ENCODE results near the gene ABCC5. TPM values are rescaled to one million over a fixed set of nuclear protein-coding genes. Genes with fewer than 3 reads are reported as not detected.

ABCC5 gene
- total RNA-seq, 1 donor from 2014 or later, result 39.0 TPM

- Mint-ChIP-seq H3K27me3 (ENCODE audit: unreplicated experiment) (no peaks in the 10 kb centered on the region), H3K4me3 (ENCODE audit: unreplicated experiment) (no peak overlapping the region), H3K27ac (ENCODE audit: unreplicated experiment) (no peak overlapping the region), H3K9me3 (ENCODE audit: unreplicated experiment) (no peaks in the 10 kb centered on the region), H3K36me3 (ENCODE audit: unreplicated experiment) (peaks cover 39% of the 10 kb centered on the region), H3K4me1 (ENCODE audit: unreplicated experiment) (no peaks in the 10 kb centered on the region)
- no peak for DNase-seq (ENCODE audit: extremely low spot score, unreplicated experiment)
- TF ChIP-seq CTCF (IDR thresholded peaks at IDR 0.05), result no peak
These were observed 90.6 kb downstream of the ABCC5 start for GRCh38 chr3:183927059-183927458.

- no peak for DNase-seq (ENCODE audit: extremely low spot score, unreplicated experiment)
- no peak overlapping the region for H3K27ac Mint-ChIP-seq (ENCODE audit: unreplicated experiment)
These were observed 92.7 kb downstream of the ABCC5 start for GRCh38 chr3:183924956-183925355.

GRCh38 chr3:183924543-183924942 lies 93.1 kb downstream of the ABCC5 start:
- Mint-ChIP-seq H3K9me3 (ENCODE audit: unreplicated experiment) (no peaks in the 10 kb centered on the region), H3K4me1 (ENCODE audit: unreplicated experiment) (no peaks in the 10 kb centered on the region), H3K27me3 (ENCODE audit: unreplicated experiment) (no peaks in the 10 kb centered on the region), H3K4me3 (ENCODE audit: unreplicated experiment) (no peak overlapping the region), H3K36me3 (ENCODE audit: unreplicated experiment) (peaks cover 40% of the 10 kb centered on the region), H3K27ac (ENCODE audit: unreplicated experiment) (no peak overlapping the region)
- no peak for TF ChIP-seq CTCF (IDR thresholded peaks at IDR 0.05)
- DNase-seq (ENCODE audit: extremely low spot score, unreplicated experiment), result no peak

More at GRCh38 chr3:183924956-183925355, 92.7 kb downstream of the ABCC5 start:
- Mint-ChIP-seq H3K36me3 (ENCODE audit: unreplicated experiment) (peaks cover 36% of the 10 kb centered on the region), H3K27me3 (ENCODE audit: unreplicated experiment) (no peaks in the 10 kb centered on the region), H3K4me1 (ENCODE audit: unreplicated experiment) (no peaks in the 10 kb centered on the region), H3K9me3 (ENCODE audit: unreplicated experiment) (no peaks in the 10 kb centered on the region), H3K4me3 (ENCODE audit: unreplicated experiment) (no peak overlapping the region)
- no peak for TF ChIP-seq CTCF (IDR thresholded peaks at IDR 0.05)

- no peaks in the 10 kb centered on the region for H3K4me1 Mint-ChIP-seq (ENCODE audit: unreplicated experiment)
- H3K4me3 Mint-ChIP-seq (ENCODE audit: unreplicated experiment), result no peak overlapping the region
- DNase-seq (ENCODE audit: extremely low spot score, unreplicated experiment), result no peak
- H3K27ac Mint-ChIP-seq (ENCODE audit: unreplicated experiment), result no peak overlapping the region
- H3K27me3 Mint-ChIP-seq (ENCODE audit: unreplicated experiment), result no peaks in the 10 kb centered on the region
- no peaks in the 10 kb centered on the region for H3K9me3 Mint-ChIP-seq (ENCODE audit: unreplicated experiment)
- no peak for TF ChIP-seq CTCF (IDR thresholded peaks at IDR 0.05)
- H3K36me3 Mint-ChIP-seq (ENCODE audit: unreplicated experiment), result peaks cover 41% of the 10 kb centered on the region
These were observed 95.3 kb downstream of the ABCC5 start for GRCh38 chr3:183922421-183922820.

GRCh38 chr3:183921096-183921495 lies 96.6 kb downstream of the ABCC5 start:
- DNase-seq (ENCODE audit: extremely low spot score, unreplicated experiment), result no peak
- Mint-ChIP-seq H3K27me3 (ENCODE audit: unreplicated experiment) (no peaks in the 10 kb centered on the region), H3K9me3 (ENCODE audit: unreplicated experiment) (no peaks in the 10 kb centered on the region), H3K36me3 (ENCODE audit: unreplicated experiment) (peaks cover 33% of the 10 kb centered on the region), H3K4me3 (ENCODE audit: unreplicated experiment) (no peak overlapping the region), H3K4me1 (ENCODE audit: unreplicated experiment) (no peaks in the 10 kb centered on the region), H3K27ac (ENCODE audit: unreplicated experiment) (no peak overlapping the region)
- TF ChIP-seq CTCF (IDR thresholded peaks at IDR 0.05), result no peak
